AG04449 (cell line): ENCODE results near the gene UAP1.
"Not testable (repeated sequence)": the region's sequence is repeated elsewhere in the genome, so short reads cannot be mapped to it uniquely, and the experiment has no call there.

Experiments
- CTCF ChIA-PET: fragments of 350-600 bp; formaldehyde crosslinking; extraction: SDS; loops from one replicate; lab custom pipeline; 2021; ENCODE audit warnings: antibody characterized with exemption; lab: Yijun Ruan, JAX
- POLR2A ChIA-PET: fragments of 400-600, 350-600 bp; formaldehyde crosslinking; extraction: SDS; loops from one replicate; lab custom pipeline; 2020; ENCODE audit warnings: antibody characterized with exemption, inconsistent platforms; lab: Yijun Ruan, JAX
- DNase-seq: peaks from one replicate; pipeline ENCODE4 v3.0.0-alpha.2; 2010; ENCODE audit warnings: low read depth, low spot score
- H3K4me3 ChIP-seq: 2 replicates; pipeline ENCODE4 v1.5.1; 2011; ENCODE audit warnings: low read depth, mild to moderate bottlenecking, control low read depth, low read length
- TF ChIP-seq, protein P1 (sequence below): IDR thresholded peaks from one replicate; pipeline ENCODE4 v1.5.1; 2011; ENCODE audit warnings: mild to moderate bottlenecking, moderate library complexity, low read length, control low read depth, inconsistent platforms; ENCODE audit not compliant: insufficient read depth; ENCODE audit errors: missing control alignments

The UAP1 gene

DNA sequence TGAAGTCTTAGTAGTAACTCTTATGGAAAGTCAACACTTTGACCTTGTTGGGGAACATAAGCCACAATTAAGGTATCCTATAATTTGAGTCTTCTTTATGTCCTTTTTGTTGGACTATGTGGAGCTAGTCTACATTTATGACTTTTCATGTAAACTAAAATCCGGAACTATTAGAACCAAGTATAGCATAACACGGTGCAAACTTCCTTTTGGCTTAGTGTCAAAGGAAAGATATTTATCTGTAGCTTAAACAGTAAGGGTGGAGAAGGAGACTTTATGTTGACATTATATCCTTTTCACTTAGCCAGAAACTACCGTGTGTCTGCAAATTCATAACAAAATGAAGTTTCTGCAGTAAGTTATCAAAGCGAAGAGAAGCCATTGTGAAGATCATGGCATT, 7.3 kb downstream of the UAP1 start:
- no peak for DNase-seq
- POLR2A ChIA-PET = no interaction called here
- TF ChIP-seq, protein P1, sequence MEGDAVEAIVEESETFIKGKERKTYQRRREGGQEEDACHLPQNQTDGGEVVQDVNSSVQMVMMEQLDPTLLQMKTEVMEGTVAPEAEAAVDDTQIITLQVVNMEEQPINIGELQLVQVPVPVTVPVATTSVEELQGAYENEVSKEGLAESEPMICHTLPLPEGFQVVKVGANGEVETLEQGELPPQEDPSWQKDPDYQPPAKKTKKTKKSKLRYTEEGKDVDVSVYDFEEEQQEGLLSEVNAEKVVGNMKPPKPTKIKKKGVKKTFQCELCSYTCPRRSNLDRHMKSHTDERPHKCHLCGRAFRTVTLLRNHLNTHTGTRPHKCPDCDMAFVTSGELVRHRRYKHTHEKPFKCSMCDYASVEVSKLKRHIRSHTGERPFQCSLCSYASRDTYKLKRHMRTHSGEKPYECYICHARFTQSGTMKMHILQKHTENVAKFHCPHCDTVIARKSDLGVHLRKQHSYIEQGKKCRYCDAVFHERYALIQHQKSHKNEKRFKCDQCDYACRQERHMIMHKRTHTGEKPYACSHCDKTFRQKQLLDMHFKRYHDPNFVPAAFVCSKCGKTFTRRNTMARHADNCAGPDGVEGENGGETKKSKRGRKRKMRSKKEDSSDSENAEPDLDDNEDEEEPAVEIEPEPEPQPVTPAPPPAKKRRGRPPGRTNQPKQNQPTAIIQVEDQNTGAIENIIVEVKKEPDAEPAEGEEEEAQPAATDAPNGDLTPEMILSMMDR = no peak
- H3K4me3 ChIP-seq = no peak overlapping the region
- CTCF ChIA-PET = interaction anchor here (1.2 kb wide), 1 partner anchor 17 kb away, joined by 3 read pairs; no protein-coding TSS in a partner anchor

DNA sequence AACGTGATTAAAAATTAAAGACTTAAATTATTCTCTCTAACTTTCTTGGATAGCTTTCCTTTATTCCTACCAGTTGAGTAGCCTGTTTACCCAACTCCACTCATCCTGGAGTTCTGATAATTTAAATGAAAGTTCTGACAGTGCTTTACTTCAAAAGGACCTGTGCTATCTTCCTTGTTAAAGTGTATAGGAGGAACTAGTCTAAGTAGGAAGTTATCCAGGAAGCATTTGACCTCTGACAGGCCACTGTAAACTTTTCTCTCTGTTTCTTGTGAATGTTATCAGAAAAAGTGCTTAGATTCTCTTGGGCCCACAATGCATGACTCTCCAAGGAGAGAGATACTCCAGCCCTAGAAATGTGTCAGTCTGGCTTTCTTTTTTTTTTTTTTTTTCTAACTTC, 9.2 kb downstream of the UAP1 start:
- ChIA-PET POLR2A (interaction anchor here (2.7 kb wide), 1 partner anchor 9 kb away, joined by 10 read pairs; the partner anchor contains the start of gene UAP1), CTCF (interaction anchor here (1.7 kb wide), 1 partner anchor 43 kb away, joined by 7 read pairs; no protein-coding TSS in a partner anchor)
- DNase-seq = no peak
- TF ChIP-seq, protein P1 = no peak
- no peak overlapping the region for H3K4me3 ChIP-seq

DNA sequence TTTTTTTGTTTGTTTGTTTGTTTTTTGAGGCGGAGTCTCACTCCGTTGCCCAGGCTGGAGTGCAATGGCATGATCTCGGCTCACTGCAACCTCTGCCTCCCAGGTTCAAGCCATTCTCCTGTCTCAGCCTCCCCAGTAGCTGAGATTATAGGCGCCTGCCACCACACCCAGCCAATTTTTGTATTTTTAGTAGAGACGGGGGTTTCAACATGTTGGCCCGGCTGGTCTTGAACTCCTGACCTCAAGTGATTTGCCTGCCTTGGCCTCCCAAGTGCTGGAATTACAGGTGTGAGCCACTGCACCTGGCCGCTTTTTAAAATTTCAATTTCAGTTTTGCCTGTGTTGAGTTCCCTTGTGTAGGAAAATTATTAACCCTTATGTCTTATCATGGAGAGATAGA, 9.6 kb downstream of the UAP1 start:
- CTCF ChIA-PET = interaction anchor here (1.7 kb wide), 1 partner anchor 42 kb away, joined by 7 read pairs; no protein-coding TSS in a partner anchor
- H3K4me3 ChIP-seq, DNase-seq: not testable (repeated sequence)
- POLR2A ChIA-PET = interaction anchor here (2.7 kb wide), 1 partner anchor 9 kb away, joined by 10 read pairs; the partner anchor contains the start of gene UAP1

DNA sequence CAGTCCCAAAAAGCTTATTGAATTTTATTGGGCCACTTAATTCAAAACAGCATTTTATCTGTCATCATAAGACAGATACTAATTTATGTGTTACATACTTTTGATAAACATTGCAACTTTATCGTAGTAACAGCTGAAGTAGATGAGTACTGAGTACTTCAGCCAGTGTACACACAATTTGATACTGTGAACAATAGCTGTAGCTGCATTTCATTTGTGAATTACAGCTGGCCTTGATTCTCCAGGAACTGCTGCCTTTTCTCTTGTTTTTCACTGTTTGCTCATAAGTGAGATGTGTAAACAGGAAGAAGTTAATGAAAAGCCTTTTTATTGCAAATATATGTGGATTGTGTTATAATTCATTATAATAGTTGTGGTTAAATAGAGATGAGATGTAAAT, 10.2 kb downstream of the UAP1 start:
- ChIA-PET POLR2A (interaction anchor here (2.7 kb wide), 1 partner anchor 10 kb away, joined by 10 read pairs; the partner anchor contains the start of gene UAP1), CTCF (interaction anchor here (1.7 kb wide), 1 partner anchor 42 kb away, joined by 7 read pairs; no protein-coding TSS in a partner anchor)
- H3K4me3 ChIP-seq = no peak overlapping the region
- DNase-seq = no peak
- TF ChIP-seq, protein P1 = no peak

DNA sequence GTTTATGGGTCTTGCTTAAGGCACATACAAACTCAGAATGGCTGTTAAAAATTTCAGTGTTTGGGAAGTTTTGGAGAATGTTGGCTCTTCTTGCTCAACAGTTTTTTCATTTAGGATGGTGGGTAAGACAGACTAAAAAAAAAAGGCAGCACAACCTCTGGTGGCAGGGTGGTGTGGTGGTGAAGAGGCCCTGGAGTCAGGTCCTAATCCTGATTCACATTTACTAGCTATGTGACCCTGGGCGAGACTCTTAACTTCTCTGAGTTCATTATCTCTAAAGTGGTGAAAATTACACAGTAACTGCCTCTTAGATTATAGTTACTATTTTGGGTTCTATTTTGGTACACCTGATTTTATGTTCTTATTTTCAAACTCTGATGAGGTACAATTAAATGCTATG, 11.6 kb downstream of the UAP1 start:
- ChIA-PET CTCF (no interaction called here), POLR2A (interaction anchor here (2.0 kb wide), 1 partner anchor 11 kb away, joined by 8 read pairs; the partner anchor contains the start of gene UAP1)
- DNase-seq = no peak
- TF ChIP-seq, protein P1 = no peak
- H3K4me3 ChIP-seq = no peak overlapping the region

DNA sequence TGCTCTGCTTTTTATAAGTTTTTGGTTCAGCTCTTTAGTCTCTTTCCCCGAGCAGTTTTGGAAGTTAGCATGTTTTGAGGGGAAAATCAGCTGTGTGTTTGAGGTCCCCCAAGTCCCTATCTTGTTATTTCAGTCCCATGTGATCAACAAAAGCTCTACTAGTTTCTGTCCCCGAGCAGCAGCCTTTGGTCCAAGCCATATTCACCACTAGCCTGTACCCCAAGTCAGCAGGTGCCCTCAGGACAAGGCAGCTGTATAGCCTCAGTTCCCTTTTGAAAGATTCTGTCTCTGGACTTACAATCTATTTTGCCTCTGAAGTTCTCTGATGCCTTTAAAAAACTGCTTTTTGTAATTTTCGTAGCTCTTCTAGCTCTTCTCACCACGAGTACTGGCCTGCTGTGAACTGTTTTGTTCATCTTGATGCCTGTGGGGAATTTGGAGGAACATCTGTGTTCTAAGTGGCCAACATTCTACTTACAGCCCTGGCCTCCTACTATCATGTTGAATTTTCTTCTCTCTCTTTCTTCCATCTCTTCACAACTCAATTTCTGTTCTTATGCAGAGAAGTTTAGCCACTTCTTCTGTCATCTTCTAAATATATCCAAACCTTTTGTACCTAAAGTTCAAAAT, 16.7 kb downstream of the UAP1 start:
- ChIA-PET POLR2A (no interaction called here), CTCF (interaction anchor here (0.9 to 3.0 kb wide), 5 partner anchors 13 to 522 kb away, joined by 3 to 10 read pairs (median 3); no protein-coding TSS in a partner anchor)
- no peak overlapping the region for H3K4me3 ChIP-seq
- TF ChIP-seq, protein P1 = no peak
- DNase-seq = no peak
